Smooth muscle cell (in vitro differentiated cells): ENCODE measurements around the gene LPGAT1. TPM values are rescaled to one million over a fixed set of nuclear protein-coding genes. Genes with fewer than 3 reads are reported as not detected.

Experiments
- DNase-seq: peaks from one replicate; lab custom pipeline; 2025; ENCODE audit not compliant: unreplicated experiment; lab: John Stamatoyannopoulos, UW
- H2AFZ ChIP-seq: fragments of 200-600 bp; sonication (generic); 2 replicates; pipeline ENCODE4 v1.6.0; 2016; ENCODE audit warnings: antibody characterized with exemption, low read depth, mild to moderate bottlenecking
- H3F3A ChIP-seq: fragments of 200-600 bp; sonication (generic); 2 replicates; pipeline ENCODE4 v1.6.0; 2017; ENCODE audit warnings: antibody characterized with exemption, low read depth
- H3K27ac ChIP-seq: fragments of 200-600 bp; sonication (generic); 2 replicates; pipeline ENCODE4 v1.5.1; 2016; ENCODE audit warnings: low read depth, mild to moderate bottlenecking
- H3K27me3 ChIP-seq: fragments of 200-600 bp; sonication (generic); 2 replicates; pipeline ENCODE4 v1.6.1; 2016; ENCODE audit warnings: low read depth, mild to moderate bottlenecking
- H3K36me3 ChIP-seq: fragments of 200-600 bp; sonication (generic); 2 replicates; pipeline ENCODE4 v1.5.1; 2016; ENCODE audit warnings: low read depth
- H3K4me1 ChIP-seq: fragments of 200-600 bp; sonication (generic); 2 replicates; pipeline ENCODE4 v1.5.1; 2016; ENCODE audit warnings: low read depth
- H3K4me2 ChIP-seq: fragments of 200-600 bp; sonication (generic); 2 replicates; pipeline ENCODE4 v1.6.0; 2016; ENCODE audit warnings: mild to moderate bottlenecking
- H3K4me3 ChIP-seq: fragments of 200-600 bp; sonication (generic); 2 replicates; pipeline ENCODE4 v1.5.1; 2016; ENCODE audit warnings: mild to moderate bottlenecking
- H3K79me2 ChIP-seq: fragments of 200-600 bp; sonication (generic); 2 replicates; pipeline ENCODE4 v1.6.0; 2016; ENCODE audit warnings: low read depth, mild to moderate bottlenecking
- H3K9ac ChIP-seq: fragments of 200-600 bp; sonication (generic); 2 replicates; pipeline ENCODE4 v1.6.0; 2016; ENCODE audit warnings: low read depth
- H3K9me3 ChIP-seq: fragments of 200-600 bp; sonication (generic); replicated peaks from 2 replicates; pipeline ENCODE4 v1.5.1; 2016; ENCODE audit warnings: low read depth
- H4K20me1 ChIP-seq: fragments of 200-600 bp; sonication (generic); 2 replicates; pipeline ENCODE4 v1.6.0; 2016; ENCODE audit warnings: low read depth
- CTCF ChIP-seq: fragments of 200-600 bp; sonication (generic); IDR thresholded peaks from 2 replicates; pipeline ENCODE4 v1.5.1; 2017; ENCODE audit warnings: borderline replicate concordance, mild to moderate bottlenecking, antibody characterized with exemption; ENCODE audit not compliant: insufficient read depth, poor library complexity, severe bottlenecking
- WGBS: methylation state at CpG from one replicate; pipeline ENCODE4 v1.1.7; 2016; ENCODE audit warnings: low lambda C conversion rate; 5-methylcytosine and 5-hydroxymethylcytosine counted together
- polyA plus RNA-seq: library from polyadenylated mRNA; unstranded; fragments of >200 nt; fragmentation: Nextera tagmentation; extraction: Ambion mirVana; gene quantifications from 2 replicates; pipeline ENCODE4 v1.2.1, GENCODE V29; 2016
- total RNA-seq: library from RNA; depleted of rRNA; stranded (reverse); fragments of >200 nt; gene quantifications from 2 replicates; pipeline ENCODE4 v1.2.3, GENCODE V29; 2014

The LPGAT1 gene, protein sequence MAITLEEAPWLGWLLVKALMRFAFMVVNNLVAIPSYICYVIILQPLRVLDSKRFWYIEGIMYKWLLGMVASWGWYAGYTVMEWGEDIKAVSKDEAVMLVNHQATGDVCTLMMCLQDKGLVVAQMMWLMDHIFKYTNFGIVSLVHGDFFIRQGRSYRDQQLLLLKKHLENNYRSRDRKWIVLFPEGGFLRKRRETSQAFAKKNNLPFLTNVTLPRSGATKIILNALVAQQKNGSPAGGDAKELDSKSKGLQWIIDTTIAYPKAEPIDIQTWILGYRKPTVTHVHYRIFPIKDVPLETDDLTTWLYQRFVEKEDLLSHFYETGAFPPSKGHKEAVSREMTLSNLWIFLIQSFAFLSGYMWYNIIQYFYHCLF
- total RNA-seq (32.7 and 39.7 TPM in 2 replicates), polyA plus RNA-seq (9.8 and 12.0 TPM in 2 replicates)

DNA sequence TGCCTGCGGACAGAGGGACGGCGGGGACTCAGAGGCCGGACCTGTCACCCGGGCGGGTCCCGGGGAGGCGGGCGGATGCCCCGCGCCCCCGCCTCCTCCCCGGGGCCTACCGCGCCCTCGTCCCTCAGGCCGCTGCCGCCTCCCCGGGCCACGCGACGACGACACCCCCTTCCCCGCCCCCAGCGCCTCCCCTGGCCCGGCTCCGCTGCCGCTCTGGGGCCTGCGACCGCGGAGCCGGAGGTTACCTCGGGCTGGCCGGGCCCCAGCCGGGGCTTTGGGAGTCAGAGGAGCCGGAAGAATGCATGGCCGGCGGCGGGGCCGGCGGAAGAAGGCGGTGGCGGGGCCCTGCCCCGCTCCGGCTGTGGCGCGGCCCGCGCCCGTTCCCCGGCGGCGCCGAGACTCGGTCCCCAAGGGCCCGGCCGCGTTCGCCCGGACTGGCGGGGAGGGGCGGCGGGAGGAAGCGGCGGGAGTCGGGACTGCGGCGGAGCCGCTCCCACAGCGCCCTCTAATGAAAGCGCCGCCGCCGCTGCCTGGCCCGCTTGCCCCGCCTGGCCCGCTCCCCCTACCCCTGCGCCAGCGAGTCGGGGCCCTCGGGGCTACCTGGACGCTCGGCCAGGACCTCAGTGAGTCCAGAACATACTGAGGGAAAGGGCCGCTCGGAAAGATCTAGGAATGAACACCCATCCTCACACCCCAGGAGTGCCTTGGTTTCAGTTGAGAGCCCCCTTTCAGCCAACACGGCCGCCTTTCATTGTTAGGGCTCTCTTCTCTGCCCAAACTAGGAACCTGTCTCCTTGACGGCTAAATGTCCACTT is at the start of gene LPGAT1:
TSS of gene LPGAT1 (minus strand) at position 436 of the 815 bp plus-strand sequence. CDS start 1,467 bp downstream, outside the sequence.
- Histone ChIP-seq H3K9me3 (no peaks in the 10 kb centered on the region), H3K27ac (peak within 1 kb of the TSS; percentile 31), H3K27me3 (no peaks in the 10 kb centered on the region), H4K20me1 (peaks cover 16% of the 10 kb centered on the region), H3F3A (no peaks in the 10 kb centered on the region), H3K36me3 (no peaks in the 10 kb centered on the region), H3K79me2 (peaks cover 10% of the 10 kb centered on the region), H2AFZ (peak within 1 kb of the TSS; percentile 99), H3K4me1 (peaks cover 8% of the 10 kb centered on the region), H3K4me3 (peak within 1 kb of the TSS; percentile 97), H3K4me2 (peak within 1 kb of the TSS; percentile 98), H3K9ac (peak within 1 kb of the TSS; percentile 87)
- 3% methylated on average over 25 of the region's 88 CpGs for WGBS
- peak; percentile 47 for DNase-seq
- peak; percentile 47 for TF ChIP-seq CTCF

DNA sequence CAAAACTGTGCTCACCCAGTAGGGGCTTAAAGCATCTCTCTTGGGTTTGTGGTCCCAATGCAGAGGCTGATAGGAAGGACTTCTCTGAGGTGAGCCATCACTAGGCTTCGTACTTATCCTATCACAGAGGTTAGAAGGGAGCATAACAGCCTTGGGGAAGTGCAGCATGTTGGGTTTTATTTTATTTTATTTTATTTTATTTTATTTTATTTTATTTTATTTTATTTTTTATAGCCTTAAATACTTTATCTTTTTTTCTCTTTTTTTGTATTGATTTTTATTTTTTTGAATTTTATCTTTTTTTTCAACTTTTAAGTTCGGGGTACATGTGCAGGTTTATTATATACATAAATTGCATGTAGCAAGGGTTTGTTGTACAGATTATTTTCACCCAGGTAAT is 48.9 kb upstream of the LPGAT1 start:
- Histone ChIP-seq H3K4me2 (no peak overlapping the region), H3K79me2 (no peaks in the 10 kb centered on the region), H3K27ac (no peak overlapping the region), H3K36me3 (no peaks in the 10 kb centered on the region), H3F3A (no peaks in the 10 kb centered on the region), H3K4me1 (no peaks in the 10 kb centered on the region), H3K4me3 (no peak overlapping the region), H2AFZ (no peak overlapping the region), H3K27me3 (no peaks in the 10 kb centered on the region), H3K9me3 (no peaks in the 10 kb centered on the region), H3K9ac (no peak overlapping the region), H4K20me1 (no peaks in the 10 kb centered on the region)
- no peak for TF ChIP-seq CTCF
- DNase-seq, result no peak
- 98% methylated on average over 2 of the region's 2 CpGs for WGBS

- H3K36me3 ChIP-seq, result no peaks in the 10 kb centered on the region
- no peak for DNase-seq
- no peaks in the 10 kb centered on the region for H3K4me1 ChIP-seq
- 91% methylated on average over 7 of the region's 7 CpGs for WGBS
- H3K79me2 ChIP-seq, result no peaks in the 10 kb centered on the region
- no peak overlapping the region for H3K4me2 ChIP-seq
- H3K27ac ChIP-seq, result no peak overlapping the region
- no peaks in the 10 kb centered on the region for H3K27me3 ChIP-seq
- no peak overlapping the region for H2AFZ ChIP-seq
- no peaks in the 10 kb centered on the region for H3F3A ChIP-seq
- no peak for TF ChIP-seq CTCF
- no peaks in the 10 kb centered on the region for H4K20me1 ChIP-seq
- no peaks in the 10 kb centered on the region for H3K9me3 ChIP-seq
- no peak overlapping the region for H3K4me3 ChIP-seq
- H3K9ac ChIP-seq, result no peak overlapping the region
Observed at GRCh38 chr1:211876851-211877590, 46.5 kb upstream of the LPGAT1 start.
